Measurements from ENCODE around the gene PROSER3. TPM values are rescaled to one million over a fixed set of nuclear protein-coding genes. Genes with fewer than 3 reads are reported as not detected.

Gene PROSER3
- total RNA-seq, 2 donors from 2014 or later, result 7.3 to 14.2 TPM

- 1% methylated on average over 34 to 45 of the region's 45 CpGs for WGBS, 2 donors
- ATAC-seq (peak; percentile 87), DNase-seq (peak; percentile 99)
- no peaks in the 10 kb centered on the region for H3K9me3 ChIP-seq
- H3K27ac ChIP-seq, result peak within 1 kb of the TSS; percentile 18 to 77 (median 64)
- no peaks in the 10 kb centered on the region for H3K27me3 ChIP-seq
- H3K4me1 ChIP-seq, result peaks cover 44% of the 10 kb centered on the region
- H3K36me3 ChIP-seq (replicated peaks in 1 of 2; ENCODE audit: insufficient read depth in 1 of 2, low read depth in 2 of 2), result peaks cover 0 to 4% of the 10 kb centered on the region in 2 donors
- peak within 1 kb of the TSS; percentile 63 to 100 for H3K4me3 ChIP-seq
- intact Hi-C loops (cut with DNase I), result no loop called here
- TF ChIP-seq POLR2A (IDR thresholded peaks at IDR 0.05), result peak; percentile 16 to 86 (median 85)
- TF ChIP-seq, protein P1, sequence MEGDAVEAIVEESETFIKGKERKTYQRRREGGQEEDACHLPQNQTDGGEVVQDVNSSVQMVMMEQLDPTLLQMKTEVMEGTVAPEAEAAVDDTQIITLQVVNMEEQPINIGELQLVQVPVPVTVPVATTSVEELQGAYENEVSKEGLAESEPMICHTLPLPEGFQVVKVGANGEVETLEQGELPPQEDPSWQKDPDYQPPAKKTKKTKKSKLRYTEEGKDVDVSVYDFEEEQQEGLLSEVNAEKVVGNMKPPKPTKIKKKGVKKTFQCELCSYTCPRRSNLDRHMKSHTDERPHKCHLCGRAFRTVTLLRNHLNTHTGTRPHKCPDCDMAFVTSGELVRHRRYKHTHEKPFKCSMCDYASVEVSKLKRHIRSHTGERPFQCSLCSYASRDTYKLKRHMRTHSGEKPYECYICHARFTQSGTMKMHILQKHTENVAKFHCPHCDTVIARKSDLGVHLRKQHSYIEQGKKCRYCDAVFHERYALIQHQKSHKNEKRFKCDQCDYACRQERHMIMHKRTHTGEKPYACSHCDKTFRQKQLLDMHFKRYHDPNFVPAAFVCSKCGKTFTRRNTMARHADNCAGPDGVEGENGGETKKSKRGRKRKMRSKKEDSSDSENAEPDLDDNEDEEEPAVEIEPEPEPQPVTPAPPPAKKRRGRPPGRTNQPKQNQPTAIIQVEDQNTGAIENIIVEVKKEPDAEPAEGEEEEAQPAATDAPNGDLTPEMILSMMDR (IDR thresholded peaks at IDR 0.05), result peak in 5 of 7 experiments; percentile 10 to 73 (median 33)
These were observed 9.6 kb upstream of the PROSER3 start, which contains the start of gene LIN37 for GRCh38 chr19:35748106-35749020. LIN37 (plus strand) TSS chr19:35748576; CDS start chr19:35748725, 149 bp downstream.

DNA sequence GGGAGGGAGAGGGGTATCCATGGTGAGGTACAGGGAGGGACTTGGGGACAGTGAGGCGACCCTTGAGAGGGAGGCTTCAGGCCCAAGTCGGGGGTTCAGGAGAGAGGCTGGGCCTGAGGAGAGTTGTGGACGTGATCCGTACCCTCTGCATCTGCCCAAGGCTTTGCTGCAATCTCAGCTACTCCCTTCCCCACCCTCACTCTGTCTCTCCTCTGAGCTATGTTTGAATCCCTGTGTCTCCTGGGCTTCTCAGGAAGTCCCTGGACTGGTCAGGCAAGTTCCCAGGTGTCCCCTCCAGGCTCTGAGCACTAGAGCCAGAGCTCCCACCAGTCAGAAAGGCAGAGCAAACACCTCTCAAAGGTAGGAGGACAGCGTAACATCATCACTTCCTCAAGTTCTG is 7.8 kb upstream of the PROSER3 start:
- TF ChIP-seq, protein P1 (IDR thresholded peaks at IDR 0.05), result no peak
- no peak for TF ChIP-seq POLR2A (IDR thresholded peaks at IDR 0.05)
- Histone ChIP-seq H3K27me3 (no peaks in the 10 kb centered on the region), H3K36me3 (replicated peaks in 1 of 2; ENCODE audit: insufficient read depth in 1 of 2, low read depth in 2 of 2) (peaks cover 0 to 7% of the 10 kb centered on the region in 2 donors), H3K27ac (no peak overlapping the region), H3K9me3 (no peaks in the 10 kb centered on the region), H3K4me3 (no peak overlapping the region), H3K4me1 (peaks cover 34% of the 10 kb centered on the region)
- DNase-seq (no peak), ATAC-seq (no peak)
- 80 to 97% methylated on average over 5 of the region's 5 CpGs for WGBS, 2 donors
- intact Hi-C loops (cut with DNase I), result no loop called here

GRCh38 chr19:35751839-35752745 is 5.9 kb upstream of the PROSER3 start:
- 84 to 93% methylated on average over 11 to 14 of the region's 14 CpGs for WGBS, 2 donors
- no peaks in the 10 kb centered on the region for H3K27me3 ChIP-seq
- ATAC-seq (no peak), DNase-seq (no peak)
- no peak overlapping the region for H3K4me3 ChIP-seq
- H3K9me3 ChIP-seq, result no peaks in the 10 kb centered on the region
- H3K27ac ChIP-seq, result no peak overlapping the region
- peaks cover 31% of the 10 kb centered on the region for H3K4me1 ChIP-seq
- H3K36me3 ChIP-seq (replicated peaks in 1 of 2; ENCODE audit: insufficient read depth in 1 of 2, low read depth in 2 of 2), result peaks cover 0 to 7% of the 10 kb centered on the region in 2 donors
- intact Hi-C loops (cut with DNase I), result no loop called here
- TF ChIP-seq, protein P1 (IDR thresholded peaks at IDR 0.05), result no peak
- TF ChIP-seq POLR2A (IDR thresholded peaks at IDR 0.05), result no peak

DNA sequence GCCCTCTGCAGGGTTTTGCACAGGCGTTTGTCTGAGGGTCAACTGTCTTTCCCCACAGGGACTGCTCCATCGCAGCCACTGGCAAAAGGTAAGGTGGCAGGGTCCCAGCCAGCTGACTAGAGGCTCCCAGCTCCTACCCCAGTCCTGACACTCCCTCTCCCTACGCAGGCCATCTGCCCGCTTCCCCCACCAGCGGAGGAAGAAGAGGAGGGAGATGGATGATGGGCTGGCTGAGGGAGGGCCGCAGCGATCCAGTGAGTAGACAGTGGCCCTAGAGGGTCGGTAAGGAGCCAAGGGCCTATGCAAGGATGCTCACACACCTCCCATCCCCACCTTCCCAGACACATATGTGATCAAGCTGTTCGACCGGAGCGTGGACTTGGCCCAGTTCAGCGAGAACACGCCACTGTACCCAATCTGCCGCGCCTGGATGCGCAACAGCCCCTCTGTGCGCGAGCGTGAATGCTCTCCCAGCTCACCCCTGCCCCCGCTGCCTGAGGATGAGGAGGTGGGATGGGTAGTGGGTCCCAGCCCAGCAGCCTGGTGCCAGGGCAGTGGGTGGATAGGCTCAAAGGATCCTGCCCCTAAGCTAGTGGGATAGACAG is 5.1 kb upstream of the PROSER3 start:
- Histone ChIP-seq H3K27ac (no peak overlapping the region), H3K27me3 (no peaks in the 10 kb centered on the region), H3K36me3 (replicated peaks in 1 of 2; ENCODE audit: insufficient read depth in 1 of 2, low read depth in 2 of 2) (peaks cover 0 to 7% of the 10 kb centered on the region in 2 donors), H3K4me3 (no peak overlapping the region), H3K9me3 (no peaks in the 10 kb centered on the region), H3K4me1 (peaks cover 33% of the 10 kb centered on the region)
- no peak for TF ChIP-seq POLR2A (IDR thresholded peaks at IDR 0.05)
- TF ChIP-seq, protein P1 (IDR thresholded peaks at IDR 0.05), result no peak
- no peak for DNase-seq
- intact Hi-C loops (cut with DNase I), result no loop called here
- no peak for ATAC-seq
- WGBS, 2 donors, result 88 to 96% methylated on average over 14 to 20 of the region's 20 CpGs

Data from body of pancreas (tissue), 4 donors.